PC-9 (cell line): ENCODE measurements around the gene C5orf46. TPM values are rescaled to one million over a fixed set of nuclear protein-coding genes. Genes with fewer than 3 reads are reported as not detected.
A peak's percentile ranks its signal among the peaks of the same experiment; 100 is the strongest.

ENCODE experiments used
- BruUV-seq: library from RNA; stranded (reverse); fragments of 400-500 nt; replicated peaks from 2 replicates; lab custom pipeline; 2021; lab: Mats Ljungman, UMichigan
- CTCF ChIA-PET: fragments of 300-600 bp; sonication (Branson Sonifier 250); formaldehyde crosslinking; loops from one replicate; lab custom pipeline; 2022; ENCODE audit warnings: antibody characterized with exemption; lab: Charles Lee
- POLR2A ChIA-PET: fragments of 300-600 bp; sonication (Branson Sonifier 250); formaldehyde crosslinking; loops from one replicate; lab custom pipeline; 2022; ENCODE audit warnings: antibody characterized with exemption; ENCODE audit not compliant: unreplicated experiment; lab: Charles Lee
- DNase-seq, 2 experiments: peaks; one replicate each; pipeline versions ENCODE4 v3.0.0 to v3.0.0-alpha.2; 2015 to 2022; ENCODE audit warnings: mixed read lengths in 1 of 2
- H2AFZ ChIP-seq: fragments of 200-600 bp; sonication (generic); 2 replicates; pipeline ENCODE4 v1.8.1; 2017; ENCODE audit warnings: antibody characterized with exemption
- H3F3A ChIP-seq: fragments of 200-600 bp; sonication (generic); 2 replicates; pipeline ENCODE4 v1.8.1; 2017; ENCODE audit warnings: antibody characterized with exemption, mild to moderate bottlenecking, low read depth; ENCODE audit not compliant: insufficient read depth
- H3K27ac ChIP-seq: fragments of 200-600 bp; sonication (generic); 2 replicates; pipeline ENCODE4 v1.6.1; 2016; ENCODE audit warnings: mixed run types
- H3K27me3 ChIP-seq: fragments of 200-600 bp; sonication (generic); 2 replicates; pipeline ENCODE4 v1.6.1; 2016; ENCODE audit warnings: low read depth, mixed run types; ENCODE audit not compliant: insufficient read depth
- H3K36me3 ChIP-seq: fragments of 200-600 bp; sonication (generic); 2 replicates; pipeline ENCODE4 v1.6.1; 2016; ENCODE audit warnings: low read depth, mixed run types
- H3K4me1 ChIP-seq: fragments of 200-600 bp; sonication (generic); replicated peaks from 2 replicates; pipeline ENCODE4 v1.6.1; 2016; ENCODE audit warnings: mixed run types; ENCODE audit not compliant: insufficient read depth
- H3K4me2 ChIP-seq: fragments of 200-600 bp; sonication (generic); 2 replicates; pipeline ENCODE4 v1.6.1; 2017; ENCODE audit warnings: mixed run types
- H3K4me3 ChIP-seq: fragments of 200-600 bp; sonication (generic); 2 replicates; pipeline ENCODE4 v1.6.1; 2016; ENCODE audit warnings: mixed run types
- H3K79me2 ChIP-seq: fragments of 200-600 bp; sonication (generic); 2 replicates; pipeline ENCODE4 v1.6.1; 2017; ENCODE audit warnings: low read depth, mixed run types
- H3K9me2 ChIP-seq: fragments of 200-600 bp; sonication (generic); 2 replicates; pipeline ENCODE4 v1.8.1; 2017; ENCODE audit warnings: mild to moderate bottlenecking; ENCODE audit not compliant: insufficient read depth
- H3K9me3 ChIP-seq: fragments of 200-600 bp; sonication (generic); 2 replicates; pipeline ENCODE4 v1.8.1; 2016; ENCODE audit warnings: low read depth; ENCODE audit not compliant: insufficient read depth
- H4K20me1 ChIP-seq: fragments of 200-600 bp; sonication (generic); 2 replicates; pipeline ENCODE4 v1.8.1; 2017; ENCODE audit not compliant: insufficient read depth
- CTCF ChIP-seq: fragments of 200-600 bp; sonication (generic); conservative IDR thresholded peaks from 2 replicates; pipeline ENCODE4 v1.6.1; 2017; ENCODE audit warnings: mixed run types, antibody characterized with exemption, mild to moderate bottlenecking, moderate library complexity
- EZH2 ChIP-seq: fragments of 200-600 bp; sonication (generic); IDR thresholded peaks from 2 replicates; pipeline ENCODE4 v1.8.0; 2017; ENCODE audit warnings: antibody characterized with exemption, low read depth
- intact Hi-C: fragments of 100-400 bp; cut with micrococcal nuclease; formaldehyde crosslinking; loops from one replicate; pipeline ENCODE4 v1.10.0; 2022; ENCODE audit not compliant: unreplicated experiment
- total RNA-seq: library from RNA; stranded (reverse); gene quantifications from 2 replicates; pipeline ENCODE4 v1.2.3, GENCODE V29; 2021

C5orf46 gene
- total RNA-seq, 1 experiment from 2014 or later, result not detected

- Histone ChIP-seq H3K27ac (no peak overlapping the region), H2AFZ (no peak overlapping the region), H3K9me3 (no peaks in the 10 kb centered on the region), H3K27me3 (no peaks in the 10 kb centered on the region), H3K9me2 (no peaks in the 10 kb centered on the region), H3F3A (no peaks in the 10 kb centered on the region), H3K79me2 (no peaks in the 10 kb centered on the region), H3K4me3 (no peak overlapping the region), H4K20me1 (no peaks in the 10 kb centered on the region), H3K4me2 (no peak overlapping the region), H3K36me3 (no peaks in the 10 kb centered on the region), H3K4me1 (peaks cover 20% of the 10 kb centered on the region)
- peak in 1 of 2 experiments; percentile 46 for DNase-seq
- TF ChIP-seq CTCF, result no peak
- TF ChIP-seq EZH2, result no peak
- ChIA-PET CTCF (no interaction called here), POLR2A (no interaction called here)
- BruUV-seq, result no TSS peak
- intact Hi-C loops, result no loop called here
Observed at GRCh38 chr5:147913786-147914185, 7.4 kb upstream of the C5orf46 start.

GRCh38 chr5:147912011-147912410 lies 5.7 kb upstream of the C5orf46 start:
- H3K27ac ChIP-seq, result no peak overlapping the region
- no peaks in the 10 kb centered on the region for H3K9me3 ChIP-seq
- POLR2A ChIA-PET, result no interaction called here
- no peak for DNase-seq
- no peaks in the 10 kb centered on the region for H3K79me2 ChIP-seq
- H4K20me1 ChIP-seq, result no peaks in the 10 kb centered on the region
- CTCF ChIA-PET, result no interaction called here
- no peak overlapping the region; the same call in 1 of the 2 replicates for H3K4me3 ChIP-seq
- peaks cover 8% of the 10 kb centered on the region for H3K4me1 ChIP-seq
- H3F3A ChIP-seq, result no peaks in the 10 kb centered on the region
- H3K9me2 ChIP-seq, result no peaks in the 10 kb centered on the region
- H3K27me3 ChIP-seq, result no peaks in the 10 kb centered on the region
- no peak overlapping the region for H2AFZ ChIP-seq
- no TSS peak for BruUV-seq
- H3K36me3 ChIP-seq, result no peaks in the 10 kb centered on the region
- intact Hi-C loops, result no loop called here
- TF ChIP-seq CTCF, result no peak
- no peak for TF ChIP-seq EZH2
- no peak overlapping the region for H3K4me2 ChIP-seq

- H4K20me1 ChIP-seq, result no peaks in the 10 kb centered on the region
- no peak for DNase-seq
- no peak overlapping the region for H3K4me2 ChIP-seq
- H3K4me3 ChIP-seq, result no peak overlapping the region
- H3K4me1 ChIP-seq, result peaks cover 13% of the 10 kb centered on the region
- H3K27ac ChIP-seq, result no peak overlapping the region
- intact Hi-C loops, result no loop called here
- ChIA-PET POLR2A (no interaction called here), CTCF (no interaction called here)
- H3K9me3 ChIP-seq, result no peaks in the 10 kb centered on the region
- no peaks in the 10 kb centered on the region for H3K9me2 ChIP-seq
- H3K27me3 ChIP-seq, result no peaks in the 10 kb centered on the region
- TF ChIP-seq EZH2, result no peak
- no peak for TF ChIP-seq CTCF
- no peak overlapping the region for H2AFZ ChIP-seq
- H3F3A ChIP-seq, result no peaks in the 10 kb centered on the region
- H3K79me2 ChIP-seq, result no peaks in the 10 kb centered on the region
- no peaks in the 10 kb centered on the region for H3K36me3 ChIP-seq
- no TSS peak for BruUV-seq
Observed at GRCh38 chr5:147911427-147911826, 5.1 kb upstream of the C5orf46 start.
